Measurements from ENCODE around the gene TXNDC8. TPM values are rescaled to one million over a fixed set of nuclear protein-coding genes. Genes with fewer than 3 reads are reported as not detected.

Gene TXNDC8
- total RNA-seq = not detected
- polyA plus RNA-seq = not detected

GRCh38 chr9:110337727-110338126, at the start of gene TXNDC8:
Gene TXNDC8 (minus strand): TSS chr9:110337863.
- Histone ChIP-seq H3K27me3 (no peaks in the 10 kb centered on the region), H3K9me3 (no peaks in the 10 kb centered on the region), H3K36me3 (no peaks in the 10 kb centered on the region), H3K27ac (no peak within 1 kb of the TSS), H3K4me3 (no peak within 1 kb of the TSS), H3K4me1 (no peaks in the 10 kb centered on the region)
- intact Hi-C loops (cut with DNase I) = no loop called here
- DNase-seq = no peak
- 79 to 85% methylated on average over 1 of the region's 1 CpG for WGBS, 2 donors
- TF ChIP-seq EP300 (IDR thresholded peaks at IDR 0.05) (no peak), CTCF (IDR thresholded peaks at IDR 0.05) (no peak), POLR2AphosphoS5 (IDR thresholded peaks at IDR 0.05) (no peak), POLR2A (IDR thresholded peaks at IDR 0.05) (no peak)

GRCh38 chr9:110383491-110383890, 45.8 kb upstream of the TXNDC8 start:
- H3K4me3 ChIP-seq = no peak overlapping the region
- H3K36me3 ChIP-seq = peaks cover 0 to 14% (median 3%) of the 10 kb centered on the region in 4 donors
- no peaks in the 10 kb centered on the region for H3K9me3 ChIP-seq
- no peaks in the 10 kb centered on the region for H3K4me1 ChIP-seq
- no peak for DNase-seq
- 88 to 92% methylated on average over 6 of the region's 6 CpGs for WGBS, 2 donors
- H3K27me3 ChIP-seq = no peaks in the 10 kb centered on the region
- TF ChIP-seq CTCF (IDR thresholded peaks at IDR 0.05) = no peak
- no peak for TF ChIP-seq POLR2A (IDR thresholded peaks at IDR 0.05)
- no peak for TF ChIP-seq EP300 (IDR thresholded peaks at IDR 0.05)
- no peak for TF ChIP-seq POLR2AphosphoS5 (IDR thresholded peaks at IDR 0.05)
- H3K27ac ChIP-seq = no peak overlapping the region
- intact Hi-C loops (cut with DNase I) = no loop called here

- Histone ChIP-seq H3K9me3 (no peaks in the 10 kb centered on the region), H3K27ac (no peak overlapping the region), H3K36me3 (peaks cover 0 to 14% (median 3%) of the 10 kb centered on the region in 4 donors), H3K27me3 (no peaks in the 10 kb centered on the region), H3K4me3 (no peak overlapping the region), H3K4me1 (no peaks in the 10 kb centered on the region)
- intact Hi-C loops (cut with DNase I) = no loop called here
- no peak for TF ChIP-seq CTCF (IDR thresholded peaks at IDR 0.05)
- no peak for TF ChIP-seq EP300 (IDR thresholded peaks at IDR 0.05)
- no peak for TF ChIP-seq POLR2A (IDR thresholded peaks at IDR 0.05)
- no peak for TF ChIP-seq POLR2AphosphoS5 (IDR thresholded peaks at IDR 0.05)
- DNase-seq = no peak
- 90 to 93% methylated on average over 4 of the region's 4 CpGs for WGBS, 2 donors
Measured at GRCh38 chr9:110382731-110383130, 45.1 kb upstream of the TXNDC8 start.

GRCh38 chr9:110371411-110372007, 33.8 kb upstream of the TXNDC8 start:
- WGBS, 2 donors = 83 to 85% methylated on average over 6 of the region's 6 CpGs
- H3K27ac ChIP-seq = no peak overlapping the region

More at GRCh38 chr9:110371411-110372007, 33.8 kb upstream of the TXNDC8 start:
- H3K4me3 ChIP-seq = no peak overlapping the region
- intact Hi-C loops (cut with DNase I) = no loop called here
- no peaks in the 10 kb centered on the region for H3K36me3 ChIP-seq
- no peaks in the 10 kb centered on the region for H3K27me3 ChIP-seq
- H3K9me3 ChIP-seq = no peaks in the 10 kb centered on the region
- TF ChIP-seq CTCF (IDR thresholded peaks at IDR 0.05) (no peak), POLR2A (IDR thresholded peaks at IDR 0.05) (no peak), EP300 (IDR thresholded peaks at IDR 0.05) (no peak), POLR2AphosphoS5 (IDR thresholded peaks at IDR 0.05) (no peak)
- no peaks in the 10 kb centered on the region for H3K4me1 ChIP-seq
- no peak for DNase-seq

All from sigmoid colon (tissue), 7 donors.